Esophagus muscularis mucosa (tissue), 4 donors: ENCODE data around the gene SLC20A1.

Experiments used
- EP300 ChIP-seq: sonication (generic); formaldehyde crosslinking; IDR thresholded peaks from one replicate; pipeline ENCODE4 v1.6.1; 2017; ENCODE audit warnings: antibody characterized with exemption
- POLR2A ChIP-seq: fragments of 450-650 bp; IDR thresholded peaks from one replicate; pipeline ENCODE4 v1.6.1; 2017; ENCODE audit warnings: antibody characterized with exemption, moderate library complexity, mild to moderate bottlenecking, low read depth
- POLR2AphosphoS5 ChIP-seq, 2 donors: sonication (generic); formaldehyde crosslinking; IDR thresholded peaks; one replicate each; pipeline ENCODE4 v1.6.1; 2017; ENCODE audit warnings: antibody characterized with exemption in 2 of 2
- TF ChIP-seq, protein P1 (sequence below), 3 experiments: fragments of 200-600 bp in 2 of 3; fragments of 450-650 bp in 1 of 3; sonication (generic) in 2 of 3; IDR thresholded peaks; one replicate each; pipeline ENCODE4 v1.5.1; 2017 to 2019; ENCODE audit warnings: antibody characterized with exemption in 3 of 3, mild to moderate bottlenecking in 2 of 3, moderate library complexity in 1 of 3

DNA sequence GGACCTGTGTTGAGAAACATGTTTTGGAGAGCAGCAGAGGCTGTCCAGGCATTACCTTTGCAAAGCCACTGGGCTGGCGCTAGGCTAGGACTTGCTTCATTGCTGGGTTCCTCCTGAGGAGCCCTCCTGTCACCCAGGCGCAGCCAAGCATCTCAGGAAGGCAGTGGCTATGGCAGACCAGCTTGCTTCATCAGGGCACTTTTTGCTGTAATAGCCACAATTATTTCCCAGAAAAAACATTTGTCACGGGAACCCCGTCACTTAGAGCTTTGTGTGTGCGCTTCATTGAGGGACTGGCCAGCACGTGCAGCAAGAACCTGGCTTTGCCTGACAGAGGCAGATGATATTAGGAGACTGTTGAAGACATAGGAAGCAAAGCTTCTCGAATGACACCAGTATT is 36.4 kb downstream of the SLC20A1 start:
- TF ChIP-seq, protein P1, sequence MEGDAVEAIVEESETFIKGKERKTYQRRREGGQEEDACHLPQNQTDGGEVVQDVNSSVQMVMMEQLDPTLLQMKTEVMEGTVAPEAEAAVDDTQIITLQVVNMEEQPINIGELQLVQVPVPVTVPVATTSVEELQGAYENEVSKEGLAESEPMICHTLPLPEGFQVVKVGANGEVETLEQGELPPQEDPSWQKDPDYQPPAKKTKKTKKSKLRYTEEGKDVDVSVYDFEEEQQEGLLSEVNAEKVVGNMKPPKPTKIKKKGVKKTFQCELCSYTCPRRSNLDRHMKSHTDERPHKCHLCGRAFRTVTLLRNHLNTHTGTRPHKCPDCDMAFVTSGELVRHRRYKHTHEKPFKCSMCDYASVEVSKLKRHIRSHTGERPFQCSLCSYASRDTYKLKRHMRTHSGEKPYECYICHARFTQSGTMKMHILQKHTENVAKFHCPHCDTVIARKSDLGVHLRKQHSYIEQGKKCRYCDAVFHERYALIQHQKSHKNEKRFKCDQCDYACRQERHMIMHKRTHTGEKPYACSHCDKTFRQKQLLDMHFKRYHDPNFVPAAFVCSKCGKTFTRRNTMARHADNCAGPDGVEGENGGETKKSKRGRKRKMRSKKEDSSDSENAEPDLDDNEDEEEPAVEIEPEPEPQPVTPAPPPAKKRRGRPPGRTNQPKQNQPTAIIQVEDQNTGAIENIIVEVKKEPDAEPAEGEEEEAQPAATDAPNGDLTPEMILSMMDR (IDR thresholded peaks at IDR 0.05), result no peak
- TF ChIP-seq EP300 (no peak), POLR2A (no peak), POLR2AphosphoS5 (IDR thresholded peaks at IDR 0.05) (no peak)
